ENCODE data around the gene PLEKHM3. TPM values are rescaled to one million over a fixed set of nuclear protein-coding genes. Genes with fewer than 3 reads are reported as not detected.

The PLEKHM3 gene
- total and polyA plus RNA-seq, 2 of the 13 experiments (the other 11 are each of a cell fraction or from before 2014, with no cell fraction given) = 4.5 to 4.7 TPM

GRCh38 chr2:207867905-207868304 is 157.4 kb downstream of the PLEKHM3 start:
- in situ Hi-C loops (cut with HindIII; ENCODE audit: extremely low pct_ligation_motif_present, low pct_unique_long_range_greater_than_20kb) (no loop called here), intact Hi-C loops (cut with micrococcal nuclease; ENCODE audit: unreplicated experiment) (no loop called here)
- no peak overlapping the region for H3K4me3 ChIP-seq (replicated peaks in 1 of 3; ENCODE audit: insufficient read depth in 1 of 3, low read depth in 2 of 3, low read length in 3 of 3)
- POLR2A ChIA-PET = interaction anchor here (2.6 to 5.5 kb wide), 4 partner anchors 13 to 58 kb away, joined by 7 to 158 read pairs (median 26); no protein-coding TSS in a partner anchor
- no peak overlapping the region for H3K9ac ChIP-seq (ENCODE audit: insufficient read depth, low read depth, low read length)
- no peaks in the 10 kb centered on the region for H3K79me2 ChIP-seq (ENCODE audit: insufficient read depth, low read length)
- CTCF ChIA-PET (ENCODE audit: low intra/inter-chr PET ratio, low total read pairs) = no interaction called here
- 87% methylated on average over 1 of the region's 1 CpG for WGBS (ENCODE audit: low lambda C conversion rate)
- no peaks in the 10 kb centered on the region for H3K9me3 ChIP-seq (ENCODE audit: low read length)
- H3K27ac ChIP-seq (ENCODE audit: extremely low read length, insufficient read depth, low read length) = no peak overlapping the region
- ATAC-seq = no peak
- DNase-seq (ENCODE audit: low spot score) = no peak
- H3K4me1 ChIP-seq (ENCODE audit: insufficient read depth, low read length) = peaks cover 48% of the 10 kb centered on the region
- H2AFZ ChIP-seq (ENCODE audit: low read length) = no peak overlapping the region
- no peaks in the 10 kb centered on the region for H3K36me3 ChIP-seq (replicated peaks in 1 of 2; ENCODE audit: control insufficient read depth in 1 of 2, insufficient read depth in 2 of 2, low read length in 2 of 2)
- H3K4me2 ChIP-seq (ENCODE audit: low read depth, low read length) = no peak overlapping the region
- no peak for FAIRE-seq
- BruUV-seq (replicated peaks) = no TSS peak
- no peaks in the 10 kb centered on the region for H3K27me3 ChIP-seq (ENCODE audit: control insufficient read depth in 1 of 2, insufficient read depth in 2 of 2, low read length in 2 of 2)
- no peaks in the 10 kb centered on the region for H4K20me1 ChIP-seq (ENCODE audit: insufficient read depth, low read length)
- TF ChIP-seq ZNF816 (CRISPR knock-in tag; IDR thresholded peaks at IDR 0.05; ENCODE audit: borderline replicate concordance) (no peak), CREB3 (CRISPR knock-in tag; IDR thresholded peaks at IDR 0.05) (no peak), MBNL3 (CRISPR knock-in tag; conservative IDR thresholded peaks at IDR 0.05) (no peak), ZNF232 (CRISPR knock-in tag; IDR thresholded peaks at IDR 0.05; ENCODE audit: borderline replicate concordance) (no peak), MTA1 (CRISPR knock-in tag; IDR thresholded peaks at IDR 0.05; ENCODE audit: borderline replicate concordance) (no peak), ZNF407 (CRISPR knock-in tag; IDR thresholded peaks at IDR 0.05; ENCODE audit: not compliant biosample characterization) (no peak), ATF7 (IDR thresholded peaks at IDR 0.05) (no peak), ATF7 (CRISPR knock-in tag; IDR thresholded peaks at IDR 0.05) (no peak), FOXO4 (CRISPR knock-in tag; conservative IDR thresholded peaks at IDR 0.05) (no peak), SMAD3 (CRISPR knock-in tag; IDR thresholded peaks at IDR 0.05) (no peak), TARDBP (CRISPR knock-in tag; IDR thresholded peaks at IDR 0.05) (no peak), ZNF678 (CRISPR knock-in tag; IDR thresholded peaks at IDR 0.05) (no peak), IRF1 (CRISPR knock-in tag; IDR thresholded peaks at IDR 0.05; ENCODE audit: low read depth) (no peak), SOX5 (CRISPR knock-in tag; IDR thresholded peaks at IDR 0.05; ENCODE audit: borderline replicate concordance) (no peak), KLF11 (CRISPR knock-in tag; IDR thresholded peaks at IDR 0.05) (no peak)

All from HepG2 (cell line).